IMR-90 (cell line): ENCODE results near the gene PYCR2. TPM values are rescaled to one million over a fixed set of nuclear protein-coding genes. Genes with fewer than 3 reads are reported as not detected.

Experiments
- ATAC-seq: fragments of 200-7000 bp; cut with Tn5 transposase; 2 replicates; pipeline ENCODE4 v1.9.1; 2020; ENCODE audit warnings: low read depth, mild to moderate bottlenecking, moderate library complexity
- BruUV-seq: library from RNA; stranded (reverse); fragments of 400-500 nt; replicated peaks from 2 replicates; lab custom pipeline; 2021; lab: Mats Ljungman, UMichigan
- CTCF ChIA-PET: fragments of 300-600 bp; formaldehyde crosslinking; extraction: SDS; loops from one replicate; lab custom pipeline; 2021; ENCODE audit warnings: antibody characterized with exemption; lab: Yijun Ruan, JAX
- POLR2A ChIA-PET: fragments of 300-600 bp; sonication (Branson Sonifier 250); formaldehyde crosslinking; loops from one replicate; lab custom pipeline; 2022; ENCODE audit warnings: antibody characterized with exemption; ENCODE audit not compliant: unreplicated experiment; lab: Charles Lee
- DNase-seq: peaks from one replicate; pipeline ENCODE4 v3.0.0; 2013
- H2AFZ ChIP-seq: replicated peaks from 2 replicates; pipeline ENCODE3; 2013; ENCODE audit warnings: low read length, mild to moderate bottlenecking; ENCODE audit not compliant: poor library complexity
- H2AK5ac ChIP-seq: 2 replicates; pipeline ENCODE4 v1.6.1; 2013; ENCODE audit warnings: low read depth, low read length, inconsistent platforms
- H2AK9ac ChIP-seq: replicated peaks from 2 replicates; pipeline ENCODE3; 2013; ENCODE audit warnings: mild to moderate bottlenecking, low read depth, low read length, moderate library complexity; ENCODE audit not compliant: poor library complexity
- H2BK120ac ChIP-seq: 2 replicates; pipeline ENCODE4 v1.6.1; 2013; ENCODE audit warnings: low read depth, low read length, inconsistent platforms
- H2BK15ac ChIP-seq: 3 replicates; pipeline ENCODE4 v1.6.1; 2013; ENCODE audit warnings: low read depth, low read length, inconsistent platforms
- H2BK20ac ChIP-seq: 2 replicates; pipeline ENCODE4 v1.6.1; 2013; ENCODE audit warnings: low read depth, mild to moderate bottlenecking, inconsistent platforms, low read length, moderate library complexity
- H2BK5ac ChIP-seq: 2 replicates; pipeline ENCODE4 v1.6.1; 2013; ENCODE audit warnings: mild to moderate bottlenecking, low read depth, low read length, inconsistent platforms; ENCODE audit not compliant: poor library complexity, severe bottlenecking
- H3K14ac ChIP-seq: replicated peaks from 2 replicates; pipeline ENCODE4 v1.6.1; 2013; ENCODE audit warnings: low read depth, low read length, inconsistent platforms
- H3K18ac ChIP-seq: 2 replicates; pipeline ENCODE4 v1.6.1; 2013; ENCODE audit warnings: low read depth, low read length, control low read depth
- H3K23ac ChIP-seq: 2 replicates; pipeline ENCODE4 v1.6.1; 2013; ENCODE audit warnings: low read depth, low read length, inconsistent platforms
- H3K27ac ChIP-seq: 2 replicates; pipeline ENCODE4 v1.5.1; 2013; ENCODE audit warnings: mild to moderate bottlenecking, control low read depth, low read length; ENCODE audit not compliant: insufficient read depth
- H3K27me3 ChIP-seq: 2 replicates; pipeline ENCODE4 v1.6.1; 2013; ENCODE audit warnings: low read length; ENCODE audit not compliant: control insufficient read depth, insufficient read depth
- H3K36me3 ChIP-seq: 2 replicates; pipeline ENCODE4 v1.6.1; 2013; ENCODE audit warnings: low read length, mixed read lengths; ENCODE audit not compliant: control insufficient read depth, insufficient read depth
- H3K4ac ChIP-seq: 2 replicates; pipeline ENCODE4 v1.6.1; 2013; ENCODE audit warnings: low read depth, low read length, inconsistent platforms
- H3K4me1 ChIP-seq: 2 replicates; pipeline ENCODE4 v1.6.1; 2013; ENCODE audit warnings: low read length, mixed read lengths; ENCODE audit not compliant: control insufficient read depth, insufficient read depth
- H3K4me2 ChIP-seq: 2 replicates; pipeline ENCODE4 v1.6.1; 2013; ENCODE audit warnings: low read depth, mild to moderate bottlenecking, control low read depth, low read length, moderate library complexity
- H3K4me3 ChIP-seq: 2 replicates; pipeline ENCODE4 v1.5.1; 2013; ENCODE audit warnings: low read depth, mild to moderate bottlenecking, control low read depth, low read length, moderate library complexity; ENCODE audit not compliant: insufficient read depth
- H3K56ac ChIP-seq: 2 replicates; pipeline ENCODE4 v1.6.1; 2013; ENCODE audit warnings: low read length, inconsistent platforms; ENCODE audit not compliant: insufficient read depth; ENCODE audit errors: extremely low read depth
- H3K79me1 ChIP-seq, 2 experiments: 2 replicates each; pipeline ENCODE4 v1.6.1; 2013; ENCODE audit warnings: low read length in 2 of 2, inconsistent platforms in 1 of 2, low read depth in 1 of 2
- H3K9ac ChIP-seq: 2 replicates; pipeline ENCODE4 v1.6.1; 2013; ENCODE audit warnings: low read depth, low read length, control low read depth
- H3K9me1 ChIP-seq: 2 replicates; pipeline ENCODE4 v1.6.1; 2013; ENCODE audit warnings: low read length, inconsistent platforms; ENCODE audit not compliant: insufficient read depth
- H3K9me3 ChIP-seq: 2 replicates; pipeline ENCODE4 v1.6.1; 2013; ENCODE audit warnings: low read length; ENCODE audit not compliant: control insufficient read depth, insufficient read depth
- H4K20me1 ChIP-seq: 2 replicates; pipeline ENCODE4 v1.6.1; 2013; ENCODE audit warnings: low read length, inconsistent platforms; ENCODE audit not compliant: insufficient read depth
- H4K5ac ChIP-seq: 2 replicates; pipeline ENCODE4 v1.6.1; 2013; ENCODE audit warnings: mild to moderate bottlenecking, low read depth, low read length, control low read depth
- H4K8ac ChIP-seq, 2 experiments: 2 replicates each; pipeline ENCODE4 v1.6.1; 2013; ENCODE audit warnings: low read depth in 2 of 2, low read length in 2 of 2, control low read depth in 1 of 2, inconsistent platforms in 1 of 2
- H4K91ac ChIP-seq: 2 replicates; pipeline ENCODE4 v1.6.1; 2013; ENCODE audit warnings: low read depth, low read length, inconsistent platforms; ENCODE audit not compliant: insufficient read depth
- BHLHE40 ChIP-seq: fragments of 150-350 bp; IDR thresholded peaks from 2 replicates; pipeline ENCODE4 v1.6.1; 2016; ENCODE audit warnings: mild to moderate bottlenecking, low read depth, low read length
- CEBPB ChIP-seq: IDR thresholded peaks from 2 replicates; pipeline ENCODE4 v1.6.1; 2012; ENCODE audit warnings: low read depth, low read length, improper control_type of control experiment
- MAZ ChIP-seq: IDR thresholded peaks from 2 replicates; pipeline ENCODE4 v1.6.1; 2012; ENCODE audit warnings: low read depth, mild to moderate bottlenecking, low read length, improper control_type of control experiment, moderate library complexity, borderline replicate concordance
- NFE2L2 ChIP-seq: fragments of 150-350 bp; IDR thresholded peaks from 2 replicates; pipeline ENCODE4 v1.6.1; 2016; ENCODE audit warnings: low read depth, mild to moderate bottlenecking, low read length
- RFX5 ChIP-seq: IDR thresholded peaks from 2 replicates; pipeline ENCODE4 v1.8.0; 2012; ENCODE audit warnings: low read depth, mild to moderate bottlenecking, low read length, moderate library complexity
- SMC3 ChIP-seq: fragments of 150-350 bp; IDR thresholded peaks from 2 replicates; pipeline ENCODE4 v1.6.1; 2016; ENCODE audit warnings: low read depth, mild to moderate bottlenecking, antibody characterized with exemption, low read length, moderate library complexity
- WGBS, 2 experiments: methylation state at CpG; one replicate each; pipeline versions ENCODE4 v1.1.5 to v1.1.7; 2013; ENCODE audit warnings: missing lambda C conversion rate in 2 of 2; ENCODE audit not compliant: insufficient read length in 1 of 2; ENCODE audit errors: extremely low coverage in 2 of 2; 5-methylcytosine and 5-hydroxymethylcytosine counted together
- dilution Hi-C: fragments of 300-500 bp; cut with HindIII; formaldehyde crosslinking; loops from one replicate; pipeline ENCODE4 v1.14.3; 2018; ENCODE audit warnings: low sequenced_read_pairs; ENCODE audit not compliant: unreplicated experiment
- in situ Hi-C: fragments of 300-500 bp; cut with MboI; formaldehyde crosslinking; loops from 3 replicates; pipeline ENCODE4 v1.14.3; 2019; ENCODE audit warnings: low sequenced_read_pairs, inconsistent platforms, mixed read lengths
- intact Hi-C: fragments of 100-400 bp; cut with micrococcal nuclease; formaldehyde crosslinking; loops from 2 replicates; pipeline ENCODE4 v1.10.0; 2022
- polyA plus RNA-seq, 3 experiments: library from polyadenylated mRNA; depleted of rRNA; stranded (reverse); fragments of >200 nt; gene quantifications; 2 replicates each; pipeline ENCODE4 v1.2.3, GENCODE V29; 2012; ENCODE audit warnings: low replicate concordance in 1 of 3
- total RNA-seq: library from RNA; depleted of rRNA; stranded (reverse); fragments of >200 nt; gene quantifications from 2 replicates; pipeline ENCODE4 v1.2.3, GENCODE V29; 2012

PYCR2 gene
- total and polyA plus RNA-seq, 2 of the 4 experiments (the other 2 are of a cell fraction): 34.4 to 68.1 TPM

DNA sequence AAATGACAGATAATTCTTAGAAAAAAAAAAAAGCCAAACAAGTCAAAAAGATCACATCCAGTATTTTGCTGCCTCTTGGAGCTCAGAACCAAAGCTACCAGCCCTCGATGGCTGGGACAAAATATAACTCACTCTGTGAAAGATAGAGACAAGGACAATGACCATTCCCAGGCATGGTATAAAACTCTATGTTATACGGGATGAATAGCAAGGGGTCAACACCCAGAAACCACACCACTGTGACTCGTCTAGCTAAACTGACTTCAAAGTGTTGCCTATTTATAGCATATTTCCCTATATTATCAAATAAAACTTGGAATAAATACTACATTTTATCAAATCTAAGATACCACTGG lies 52.0 kb downstream of the PYCR2 start:
- H2BK5ac ChIP-seq: no peak overlapping the region
- H2BK20ac ChIP-seq: no peak overlapping the region
- H2AK9ac ChIP-seq: no peak overlapping the region
- H3K27ac ChIP-seq: no peak overlapping the region
- in situ Hi-C loops: no loop called here
- H3K4me1 ChIP-seq: no peaks in the 10 kb centered on the region
- no peak overlapping the region for H3K56ac ChIP-seq
- no peak overlapping the region for H3K18ac ChIP-seq
- ChIA-PET CTCF (no interaction called here), POLR2A (no interaction called here)
- H3K9me3 ChIP-seq: no peaks in the 10 kb centered on the region
- H2AK5ac ChIP-seq: no peak overlapping the region
- peaks cover 12% of the 10 kb centered on the region for H3K9me1 ChIP-seq
- H4K91ac ChIP-seq: no peak overlapping the region
- no TSS peak for BruUV-seq
- no peak for ATAC-seq
- H2BK15ac ChIP-seq: no peak overlapping the region
- no peak overlapping the region for H4K5ac ChIP-seq
- no peaks in the 10 kb centered on the region for H3K27me3 ChIP-seq
- H3K14ac ChIP-seq: no peak overlapping the region
- H2AFZ ChIP-seq: no peak overlapping the region
- peak; percentile 27 for DNase-seq
- no CpG with 5 or more reads among the region's 3 CpGs for WGBS, 2 experiments
- H4K20me1 ChIP-seq: peaks cover 5% of the 10 kb centered on the region
- dilution Hi-C loops: no loop called here
- no peak overlapping the region for H3K23ac ChIP-seq
- H3K9ac ChIP-seq: no peak overlapping the region
- no peak overlapping the region for H2BK120ac ChIP-seq
- TF ChIP-seq CEBPB (no peak), MAZ (no peak), NFE2L2 (no peak), BHLHE40 (no peak), SMC3 (no peak), RFX5 (no peak)
- no peak overlapping the region for H4K8ac ChIP-seq
- intact Hi-C loops: no loop called here
- no peak overlapping the region for H3K4me2 ChIP-seq
- no peak overlapping the region for H3K4me3 ChIP-seq
- H3K36me3 ChIP-seq: peaks cover 47% of the 10 kb centered on the region
- H3K79me1 ChIP-seq: peaks cover 0 to 28% of the 10 kb centered on the region in 2 experiments; a peak in 3 of 4 replicates
- no peak overlapping the region for H3K4ac ChIP-seq
